ENCODE data around the gene CHRNA7.
"Not testable (repeated sequence)": the region's sequence is repeated elsewhere in the genome, so short reads cannot be mapped to it uniquely, and the experiment has no call there.

The CHRNA7 gene

GRCh38 chr15:32166270-32166669 lies 136.0 kb downstream of the CHRNA7 start:
- not testable (repeated sequence) for ATAC-seq (ENCODE audit: insufficient read depth, low read depth); H3K27me3 ChIP-seq (ENCODE audit: insufficient read depth, low read length, poor library complexity); H4K20me1 ChIP-seq (ENCODE audit: insufficient read depth, low read length); H3K4me1 ChIP-seq (ENCODE audit: insufficient read depth, low read length); H3K79me2 ChIP-seq (ENCODE audit: insufficient read depth, low read length); H3K36me3 ChIP-seq (ENCODE audit: insufficient read depth, low read length); H2AFZ ChIP-seq (ENCODE audit: low read depth, low read length); H3K4me3 ChIP-seq (ENCODE audit: low read depth in 1 of 2, low read length in 2 of 2); DNase-seq; H3K4me2 ChIP-seq (ENCODE audit: insufficient read depth, low read length); H3K27ac ChIP-seq (ENCODE audit: low read length); H3K9me3 ChIP-seq (ENCODE audit: insufficient read depth, low read length, severe bottlenecking); H3K9ac ChIP-seq (ENCODE audit: low read depth, low read length)

- not testable (repeated sequence) for H3K9ac ChIP-seq (ENCODE audit: low read depth, low read length); H4K20me1 ChIP-seq (ENCODE audit: insufficient read depth, low read length); ATAC-seq (ENCODE audit: insufficient read depth, low read depth); H3K9me3 ChIP-seq (ENCODE audit: insufficient read depth, low read length, severe bottlenecking); DNase-seq; H3K4me3 ChIP-seq (ENCODE audit: low read depth in 1 of 2, low read length in 2 of 2); H2AFZ ChIP-seq (ENCODE audit: low read depth, low read length); H3K27ac ChIP-seq (ENCODE audit: low read length); H3K27me3 ChIP-seq (ENCODE audit: insufficient read depth, low read length, poor library complexity); H3K36me3 ChIP-seq (ENCODE audit: insufficient read depth, low read length); H3K79me2 ChIP-seq (ENCODE audit: insufficient read depth, low read length); H3K4me2 ChIP-seq (ENCODE audit: insufficient read depth, low read length); H3K4me1 ChIP-seq (ENCODE audit: insufficient read depth, low read length)
Measured at GRCh38 chr15:32167913-32168312, 137.6 kb downstream of the CHRNA7 start.

GRCh38 chr15:32180579-32180978 lies 150.3 kb downstream of the CHRNA7 start:
- H4K20me1 ChIP-seq (ENCODE audit: insufficient read depth, low read length); H3K4me1 ChIP-seq (ENCODE audit: insufficient read depth, low read length); H3K4me3 ChIP-seq (ENCODE audit: low read depth in 1 of 2, low read length in 2 of 2); ATAC-seq (ENCODE audit: insufficient read depth, low read depth); H3K79me2 ChIP-seq (ENCODE audit: insufficient read depth, low read length); H3K36me3 ChIP-seq (ENCODE audit: insufficient read depth, low read length); H3K4me2 ChIP-seq (ENCODE audit: insufficient read depth, low read length); H3K9ac ChIP-seq (ENCODE audit: low read depth, low read length); H3K9me3 ChIP-seq (ENCODE audit: insufficient read depth, low read length, severe bottlenecking); H2AFZ ChIP-seq (ENCODE audit: low read depth, low read length); DNase-seq; H3K27me3 ChIP-seq (ENCODE audit: insufficient read depth, low read length, poor library complexity); H3K27ac ChIP-seq (ENCODE audit: low read length): not testable (repeated sequence)

- H3K27ac ChIP-seq (ENCODE audit: low read length); DNase-seq; H3K36me3 ChIP-seq (ENCODE audit: insufficient read depth, low read length); H3K79me2 ChIP-seq (ENCODE audit: insufficient read depth, low read length); H3K27me3 ChIP-seq (ENCODE audit: insufficient read depth, low read length, poor library complexity); H4K20me1 ChIP-seq (ENCODE audit: insufficient read depth, low read length); H2AFZ ChIP-seq (ENCODE audit: low read depth, low read length); H3K4me3 ChIP-seq (ENCODE audit: low read depth in 1 of 2, low read length in 2 of 2); H3K9me3 ChIP-seq (ENCODE audit: insufficient read depth, low read length, severe bottlenecking); H3K9ac ChIP-seq (ENCODE audit: low read depth, low read length); H3K4me2 ChIP-seq (ENCODE audit: insufficient read depth, low read length); H3K4me1 ChIP-seq (ENCODE audit: insufficient read depth, low read length); ATAC-seq (ENCODE audit: insufficient read depth, low read depth): not testable (repeated sequence)
Measured at GRCh38 chr15:32193780-32194179, 163.5 kb downstream of the CHRNA7 start.

- not testable (repeated sequence) for H3K4me1 ChIP-seq (ENCODE audit: insufficient read depth, low read length); H2AFZ ChIP-seq (ENCODE audit: low read depth, low read length); H3K27me3 ChIP-seq (ENCODE audit: insufficient read depth, low read length, poor library complexity); H4K20me1 ChIP-seq (ENCODE audit: insufficient read depth, low read length); H3K4me2 ChIP-seq (ENCODE audit: insufficient read depth, low read length); H3K79me2 ChIP-seq (ENCODE audit: insufficient read depth, low read length); H3K27ac ChIP-seq (ENCODE audit: low read length); H3K36me3 ChIP-seq (ENCODE audit: insufficient read depth, low read length); H3K9me3 ChIP-seq (ENCODE audit: insufficient read depth, low read length, severe bottlenecking); DNase-seq; H3K4me3 ChIP-seq (ENCODE audit: low read depth in 1 of 2, low read length in 2 of 2); ATAC-seq (ENCODE audit: insufficient read depth, low read depth); H3K9ac ChIP-seq (ENCODE audit: low read depth, low read length)
Measured at GRCh38 chr15:32196206-32196605, 165.9 kb downstream of the CHRNA7 start.

- not testable (repeated sequence) for H3K36me3 ChIP-seq (ENCODE audit: insufficient read depth, low read length); ATAC-seq (ENCODE audit: insufficient read depth, low read depth); H3K4me1 ChIP-seq (ENCODE audit: insufficient read depth, low read length); H4K20me1 ChIP-seq (ENCODE audit: insufficient read depth, low read length); DNase-seq; H3K9me3 ChIP-seq (ENCODE audit: insufficient read depth, low read length, severe bottlenecking); H3K4me3 ChIP-seq (ENCODE audit: low read depth in 1 of 2, low read length in 2 of 2); H3K79me2 ChIP-seq (ENCODE audit: insufficient read depth, low read length); H3K27me3 ChIP-seq (ENCODE audit: insufficient read depth, low read length, poor library complexity); H2AFZ ChIP-seq (ENCODE audit: low read depth, low read length); H3K9ac ChIP-seq (ENCODE audit: low read depth, low read length); H3K27ac ChIP-seq (ENCODE audit: low read length); H3K4me2 ChIP-seq (ENCODE audit: insufficient read depth, low read length)
Measured at GRCh38 chr15:32198938-32199337, 168.6 kb downstream of the CHRNA7 start.

GRCh38 chr15:32209081-32209480 lies 178.8 kb downstream of the CHRNA7 start:
- not testable (repeated sequence) for H3K79me2 ChIP-seq (ENCODE audit: insufficient read depth, low read length); H3K27ac ChIP-seq (ENCODE audit: low read length); H3K27me3 ChIP-seq (ENCODE audit: insufficient read depth, low read length, poor library complexity); H3K36me3 ChIP-seq (ENCODE audit: insufficient read depth, low read length); H3K4me3 ChIP-seq (ENCODE audit: low read depth in 1 of 2, low read length in 2 of 2); H2AFZ ChIP-seq (ENCODE audit: low read depth, low read length); H3K4me1 ChIP-seq (ENCODE audit: insufficient read depth, low read length); DNase-seq; H3K9ac ChIP-seq (ENCODE audit: low read depth, low read length); H3K4me2 ChIP-seq (ENCODE audit: insufficient read depth, low read length); ATAC-seq (ENCODE audit: insufficient read depth, low read depth); H4K20me1 ChIP-seq (ENCODE audit: insufficient read depth, low read length); H3K9me3 ChIP-seq (ENCODE audit: insufficient read depth, low read length, severe bottlenecking)
